ENCODE data around the gene ILDR2. TPM values are rescaled to one million over a fixed set of nuclear protein-coding genes. Genes with fewer than 3 reads are reported as not detected.

ILDR2 gene
- total RNA-seq, 1 experiment from 2014 or later: 0.69 TPM

DNA sequence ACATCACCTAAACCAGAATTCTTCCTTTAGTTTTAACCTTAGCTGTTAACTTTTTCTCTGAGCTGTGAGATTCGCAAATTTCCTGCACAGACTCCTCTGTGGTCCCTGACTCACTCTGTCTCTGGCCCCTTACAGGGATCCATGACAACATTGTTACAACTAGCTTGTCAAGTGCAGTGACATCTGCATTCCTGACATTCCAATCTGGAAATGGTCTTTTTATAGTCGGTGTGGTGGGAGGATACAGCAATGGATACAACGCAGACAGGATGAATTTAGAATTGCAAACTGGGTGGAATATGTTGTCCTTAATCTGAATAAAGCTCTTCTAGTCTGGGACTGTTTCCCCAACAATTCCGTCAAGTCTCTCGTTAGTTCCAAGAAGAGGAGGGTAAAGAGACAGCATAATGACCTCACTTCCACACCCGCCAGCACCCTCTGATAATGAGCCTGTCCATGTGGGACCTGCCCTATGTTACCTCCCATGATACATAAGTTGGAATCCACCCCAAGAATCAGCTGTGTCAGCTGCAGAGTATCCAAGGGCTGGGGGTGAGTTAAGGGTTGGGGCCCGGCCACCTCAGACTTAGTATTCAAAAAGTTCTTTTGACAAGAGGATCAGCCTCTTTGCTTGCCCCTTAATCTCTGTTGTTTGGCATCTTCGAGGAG, 49.4 kb downstream of the ILDR2 start:
- peak; percentile 82 for DNase-seq (ENCODE audit: low read depth)

GRCh38 chr1:166924823-166925541, 50.4 kb downstream of the ILDR2 start:
- no peak for DNase-seq (ENCODE audit: low read depth)

DNA sequence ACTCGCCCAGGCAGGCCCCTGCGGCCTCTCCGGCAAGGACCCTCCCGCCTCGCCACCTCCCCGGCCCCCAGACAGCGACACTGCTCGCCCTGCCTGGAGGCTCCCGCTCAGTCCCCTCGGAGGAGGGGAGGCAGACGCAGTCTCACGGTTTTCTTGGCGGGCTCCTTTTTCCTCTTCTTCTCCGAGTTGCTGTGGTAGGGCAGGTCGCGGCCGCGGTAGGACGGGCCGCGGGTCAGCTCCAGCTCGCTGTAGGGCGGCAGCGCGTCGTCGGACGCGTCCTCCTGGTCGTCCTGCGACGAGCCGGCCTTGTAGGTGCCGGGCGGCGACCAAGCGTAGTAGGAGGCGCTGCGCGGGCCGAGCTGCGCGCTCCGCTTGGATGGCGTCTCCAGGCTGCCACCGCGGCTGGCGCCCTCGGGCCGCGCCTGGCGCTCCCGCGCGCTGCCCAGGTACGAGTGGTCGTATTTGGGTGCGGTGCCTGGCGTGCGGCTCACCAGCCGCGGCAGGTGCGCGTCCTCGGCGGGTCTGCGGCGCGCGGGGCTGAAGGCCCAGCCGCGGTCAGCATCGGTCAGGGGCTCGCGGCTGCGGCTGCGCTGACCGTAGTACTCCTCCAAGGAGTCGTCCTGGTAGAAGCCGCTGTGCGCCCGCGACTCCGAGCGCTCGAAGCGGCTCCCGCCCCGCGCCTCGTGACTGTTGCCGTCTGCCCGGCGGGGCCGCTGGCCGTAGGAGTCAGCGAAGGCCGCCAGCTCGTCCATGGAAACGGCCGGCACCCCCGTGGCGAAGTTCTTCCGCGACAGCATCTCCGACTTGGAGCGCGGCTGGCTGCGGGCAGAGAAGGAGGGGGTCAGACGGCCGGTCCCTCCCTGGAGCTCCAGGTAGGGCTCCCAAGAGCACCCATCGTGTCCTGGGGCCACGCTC, 54.5 kb downstream of the ILDR2 start:
- no peak for DNase-seq (ENCODE audit: low read depth)

DNA sequence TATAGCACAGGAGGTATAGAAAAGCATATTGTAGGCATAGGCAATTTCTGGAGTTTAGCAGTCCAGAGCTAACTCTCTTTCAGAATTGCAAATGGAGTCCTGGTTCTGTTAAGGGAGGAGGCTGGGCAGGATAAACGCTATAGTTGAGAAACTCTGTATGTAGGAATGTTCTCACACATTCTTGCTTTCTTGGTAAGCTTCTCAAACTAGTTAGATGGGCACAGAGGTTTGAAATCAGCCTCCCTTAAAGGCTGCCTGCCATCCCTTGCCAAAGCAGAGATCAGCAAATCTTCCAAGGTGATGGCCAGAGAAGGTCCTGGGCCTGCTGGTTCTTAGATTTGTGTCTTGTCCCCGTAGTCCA, 56.4 kb downstream of the ILDR2 start:
- no peak for DNase-seq (ENCODE audit: low read depth)

GRCh38 chr1:166918088-166918955, 57.0 kb downstream of the ILDR2 start:
- DNase-seq (ENCODE audit: low read depth): no peak

GRCh38 chr1:166915941-166916340, 59.4 kb downstream of the ILDR2 start:
- peak; percentile 64 for DNase-seq (ENCODE audit: low read depth)

GRCh38 chr1:166915042-166915441, 60.3 kb downstream of the ILDR2 start:
- no peak for DNase-seq (ENCODE audit: low read depth)

GRCh38 chr1:166914111-166914510, 61.2 kb downstream of the ILDR2 start:
- no peak for DNase-seq (ENCODE audit: low read depth)

DNA sequence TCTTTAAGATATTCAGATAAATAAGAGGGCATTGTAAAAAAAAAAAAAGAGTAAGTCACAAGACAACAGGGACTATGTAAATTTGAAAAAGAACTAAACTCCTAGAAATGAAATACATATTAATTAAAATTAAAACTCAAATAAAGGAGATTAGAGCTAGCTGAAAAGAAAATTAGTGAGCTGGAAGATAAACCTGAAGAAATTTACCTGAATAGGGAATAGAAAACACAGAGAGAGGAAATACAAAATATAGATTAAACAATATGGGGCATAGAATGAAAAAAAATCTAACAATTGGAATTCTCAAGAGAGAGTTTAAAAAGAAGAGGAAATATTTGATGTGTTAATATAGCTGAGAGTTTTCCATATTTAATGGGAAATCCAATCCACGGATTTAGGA, 63.7 kb downstream of the ILDR2 start:
- DNase-seq (ENCODE audit: low read depth): no peak

GRCh38 chr1:166910396-166910994, 64.8 kb downstream of the ILDR2 start:
- peak; percentile 77 for DNase-seq (ENCODE audit: low read depth)

DNA sequence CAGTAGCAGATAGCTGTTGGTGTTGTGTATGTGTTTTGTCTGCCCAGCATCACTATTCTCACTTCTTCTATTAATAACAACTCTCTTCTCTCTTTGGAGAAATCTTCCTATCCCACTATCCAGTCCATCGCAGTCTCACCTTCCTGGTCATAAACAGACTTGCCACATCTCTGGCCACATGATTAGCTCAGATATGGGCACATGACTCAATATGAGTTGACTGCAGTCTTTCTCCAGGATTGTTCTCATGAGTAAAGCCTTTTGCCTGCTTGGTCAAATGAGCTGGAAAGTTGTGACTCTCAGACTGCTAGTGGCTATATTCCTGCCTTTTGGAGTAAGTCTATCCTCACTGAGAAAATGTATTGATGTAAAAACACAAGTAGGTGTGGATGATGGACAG, 66.4 kb downstream of the ILDR2 start:
- peak; percentile 21 for DNase-seq (ENCODE audit: low read depth)

DNA sequence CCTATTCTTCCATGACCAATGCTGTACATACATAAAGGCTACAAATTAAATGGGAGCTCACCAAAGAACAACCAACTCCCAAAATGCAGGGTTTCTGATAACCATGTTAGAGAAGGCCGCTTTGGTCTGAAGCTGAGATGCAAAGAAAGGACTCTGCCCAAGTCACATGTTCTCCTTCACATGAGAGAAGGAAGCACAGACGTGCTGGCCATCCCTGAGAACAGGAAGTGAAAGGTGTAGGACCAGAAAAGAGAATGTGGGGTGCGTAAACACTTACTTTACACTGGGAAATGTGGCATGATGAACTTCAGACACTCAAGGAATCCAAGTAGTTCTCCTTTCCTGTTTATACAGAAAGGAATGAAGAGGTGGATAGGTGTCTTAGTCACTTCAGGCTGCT, 67.6 kb downstream of the ILDR2 start:
- no peak for DNase-seq (ENCODE audit: low read depth)

GRCh38 chr1:166907051-166907450, 68.3 kb downstream of the ILDR2 start:
- DNase-seq (ENCODE audit: low read depth): no peak

GRCh38 chr1:166906647-166907046, 68.7 kb downstream of the ILDR2 start:
- no peak for DNase-seq (ENCODE audit: low read depth)

- DNase-seq (ENCODE audit: low read depth): peak; percentile 76
These were observed 69.4 kb downstream of the ILDR2 start for GRCh38 chr1:166905900-166906299.

GRCh38 chr1:166905136-166905535, 70.2 kb downstream of the ILDR2 start:
- DNase-seq (ENCODE audit: low read depth): peak; percentile 55

DNA sequence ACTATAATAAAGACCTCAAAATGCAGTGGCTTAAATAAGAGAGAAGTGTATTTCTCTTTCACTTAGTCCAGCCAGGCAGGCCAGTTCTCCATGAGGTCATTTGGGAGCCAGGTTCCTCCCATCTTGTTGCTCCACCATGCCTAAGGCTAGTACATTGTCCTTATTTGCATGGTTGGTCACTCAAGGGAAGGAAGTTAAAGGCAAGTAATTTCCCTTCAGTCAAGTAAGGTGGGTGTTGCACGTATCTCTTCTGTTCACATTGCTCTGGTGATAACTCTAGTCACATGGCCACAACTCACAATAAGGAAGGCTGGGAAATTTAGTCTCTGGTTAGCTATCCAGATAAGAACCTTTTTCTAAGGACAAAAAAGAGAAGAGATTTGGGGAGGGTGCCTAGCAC, 72.1 kb downstream of the ILDR2 start:
- DNase-seq (ENCODE audit: low read depth): no peak

DNA sequence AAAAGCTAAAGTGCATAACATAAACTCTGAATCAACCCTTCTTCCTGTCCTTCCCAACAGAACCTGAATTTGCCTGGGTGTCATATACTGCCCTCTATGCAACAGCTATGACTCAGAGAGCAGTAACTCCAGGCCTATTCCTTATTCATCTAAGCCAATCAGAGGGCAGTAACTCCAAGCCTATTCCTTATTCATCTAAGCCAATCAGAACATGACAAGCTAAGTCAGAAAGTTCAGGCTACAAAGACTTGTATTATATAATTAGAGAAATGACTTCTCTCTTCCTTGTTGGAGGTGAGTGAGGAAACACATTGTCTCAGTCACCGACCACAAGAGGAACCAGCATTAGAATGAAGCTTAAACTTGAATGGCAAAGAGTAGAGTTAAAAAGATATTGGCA, 73.1 kb downstream of the ILDR2 start:
- DNase-seq (ENCODE audit: low read depth): peak; percentile 64

DNA sequence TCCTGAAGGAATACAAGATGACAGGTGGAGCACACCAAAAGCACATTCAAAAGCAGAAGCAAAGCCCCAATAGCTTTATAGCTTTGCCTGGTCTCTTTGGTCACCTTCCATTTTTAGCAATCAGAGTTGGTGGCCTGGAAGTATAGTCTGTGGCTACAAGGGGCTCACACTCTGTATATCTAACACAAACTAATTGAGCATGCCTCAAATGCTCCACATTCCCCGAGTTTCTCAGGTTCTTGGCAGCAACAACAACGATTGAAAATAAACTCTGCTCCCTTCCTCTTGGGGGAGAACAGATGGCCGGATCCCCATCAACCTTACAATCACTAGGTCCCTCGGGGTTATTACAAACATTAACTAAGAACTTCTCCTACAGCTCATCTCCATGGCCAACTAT, 74.4 kb downstream of the ILDR2 start:
- DNase-seq (ENCODE audit: low read depth): no peak

DNA sequence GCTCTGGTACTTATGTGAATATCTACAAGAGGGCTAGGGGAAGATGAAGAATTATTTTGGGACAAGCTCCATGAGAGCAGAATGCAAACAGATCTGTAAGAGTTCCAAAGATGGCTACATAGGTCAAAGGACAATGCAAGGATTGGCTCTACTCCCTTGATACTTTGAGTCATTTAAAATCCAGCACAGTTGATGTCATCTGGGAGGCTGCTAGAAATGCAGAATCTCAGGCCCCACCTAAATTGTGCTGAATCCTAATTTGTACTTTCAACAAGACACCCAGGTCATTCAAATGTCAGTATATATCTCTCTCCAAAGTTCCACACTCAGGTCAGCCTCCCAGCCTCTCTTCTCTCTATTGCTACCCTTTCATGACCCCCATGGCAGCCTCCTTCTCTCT, 75.6 kb downstream of the ILDR2 start:
- DNase-seq (ENCODE audit: low read depth): no peak

DNA sequence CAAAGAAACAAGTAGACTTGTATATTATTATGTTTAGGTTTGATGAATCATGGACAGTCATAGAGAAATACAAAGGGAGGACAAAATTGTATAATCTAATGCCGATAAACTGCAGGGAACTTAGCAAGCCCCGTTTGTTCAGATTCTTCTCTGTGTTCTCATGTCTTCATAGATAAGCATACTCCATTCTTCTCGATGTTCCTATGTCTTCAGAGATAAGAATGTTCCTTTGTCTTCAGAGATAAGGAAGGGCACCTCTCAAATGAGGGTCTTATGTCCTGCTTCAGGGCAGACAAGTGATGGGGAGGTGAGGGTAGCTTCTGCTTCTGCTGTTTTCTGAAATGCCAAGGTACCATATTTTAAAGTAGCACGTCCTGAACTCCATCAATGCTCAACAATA, 79.6 kb downstream of the ILDR2 start:
- DNase-seq (ENCODE audit: low read depth): no peak

Data from LHCN-M2 (cell line).